GM20431 (cell line): ENCODE measurements around the gene USP31.

ENCODE experiments used
- in situ Hi-C: fragments of 300-500 bp; cut with MseI, MboI; formaldehyde crosslinking; loops from one replicate; pipeline ENCODE4 v1.15.0; 2020; ENCODE audit warnings: low sequenced_read_pairs; ENCODE audit not compliant: unreplicated experiment

USP31 gene

DNA sequence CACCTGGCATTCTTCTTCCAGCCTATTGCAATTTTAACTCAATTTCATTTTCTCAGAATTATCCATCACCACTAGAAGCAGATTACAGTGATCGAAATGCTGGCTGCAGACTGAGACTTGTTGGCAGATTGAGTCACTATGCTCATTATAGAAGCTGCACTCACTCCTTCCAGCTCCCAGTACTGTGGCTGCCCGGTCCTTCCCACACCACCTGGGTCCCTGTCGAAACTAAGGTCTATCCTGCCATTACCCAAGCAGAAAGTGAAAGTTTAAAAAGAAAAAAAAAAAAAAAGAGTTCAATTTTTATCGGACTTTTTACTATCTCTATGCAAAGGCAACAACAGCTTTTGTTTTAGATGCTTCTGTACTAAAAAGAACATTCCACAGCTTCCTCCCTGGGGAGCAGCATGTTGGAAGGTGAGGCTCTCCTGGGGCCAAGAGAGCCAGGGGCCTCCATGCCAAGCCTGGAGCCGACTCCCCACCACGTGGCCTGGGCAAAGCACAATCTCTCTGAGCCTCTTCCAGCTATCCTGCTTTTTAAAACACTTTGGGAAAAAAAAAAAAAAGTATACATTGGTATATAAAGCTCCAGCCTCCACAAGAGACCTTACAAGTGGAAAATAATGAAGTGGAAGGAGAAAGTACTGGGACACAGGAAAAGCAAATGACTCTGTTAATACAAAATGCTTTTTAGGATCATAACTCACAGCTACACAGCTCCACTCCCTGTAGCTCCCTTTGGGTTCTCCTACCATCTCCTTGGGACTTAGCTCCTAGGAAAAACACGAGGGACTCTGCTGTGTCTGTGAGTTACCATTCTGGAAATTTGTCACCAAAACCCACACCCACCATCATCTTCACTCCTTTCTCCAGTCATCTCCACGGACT is 77.8 kb downstream of the USP31 start:
- in situ Hi-C loops, result no loop called here

GRCh38 chr16:23069844-23070243 is 79.4 kb downstream of the USP31 start:
- in situ Hi-C loops, result no loop called here

- in situ Hi-C loops, result no loop called here
These were observed 81.0 kb downstream of the USP31 start for GRCh38 chr16:23068079-23068736.

DNA sequence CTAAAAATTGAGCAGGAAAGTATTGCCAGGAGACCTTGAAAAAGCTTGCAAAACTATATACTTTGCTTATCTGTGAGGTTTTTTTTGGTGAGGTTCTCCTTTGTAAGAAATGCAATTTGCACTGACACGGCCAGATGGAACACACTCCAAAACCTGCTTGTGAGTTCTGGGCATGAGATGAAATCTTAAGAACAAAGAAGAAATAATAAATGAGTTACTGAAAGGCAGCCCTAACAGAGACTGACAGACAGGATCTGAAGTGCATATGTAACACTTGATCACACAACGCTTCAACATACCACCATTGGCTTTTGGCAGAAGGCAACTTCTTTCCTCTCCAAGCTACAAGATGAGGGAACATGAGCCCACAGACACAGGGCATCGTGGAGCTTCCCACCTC is 82.6 kb downstream of the USP31 start:
- in situ Hi-C loops, result no loop called here

DNA sequence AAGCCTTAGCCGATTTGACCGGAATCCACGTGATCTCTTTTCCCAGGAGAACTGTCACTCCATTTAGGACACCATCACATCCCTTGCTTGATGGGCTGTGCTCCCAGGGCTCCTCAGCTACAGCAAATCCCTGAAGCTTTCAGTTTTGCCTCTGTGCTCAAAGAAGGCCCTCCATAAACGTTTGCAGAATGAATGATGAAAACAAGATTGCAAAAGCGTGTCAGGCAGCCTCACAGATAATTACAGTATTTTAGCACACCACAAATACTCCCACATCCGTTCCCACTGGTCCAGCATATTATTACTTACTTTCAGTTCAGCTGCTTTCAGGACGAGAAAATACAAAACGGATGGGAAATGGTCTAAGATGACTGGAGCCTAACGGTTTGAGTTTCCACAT is 84.6 kb downstream of the USP31 start:
- in situ Hi-C loops, result no loop called here

GRCh38 chr16:23062524-23062923 is 86.7 kb downstream of the USP31 start:
- in situ Hi-C loops, result no loop called here

DNA sequence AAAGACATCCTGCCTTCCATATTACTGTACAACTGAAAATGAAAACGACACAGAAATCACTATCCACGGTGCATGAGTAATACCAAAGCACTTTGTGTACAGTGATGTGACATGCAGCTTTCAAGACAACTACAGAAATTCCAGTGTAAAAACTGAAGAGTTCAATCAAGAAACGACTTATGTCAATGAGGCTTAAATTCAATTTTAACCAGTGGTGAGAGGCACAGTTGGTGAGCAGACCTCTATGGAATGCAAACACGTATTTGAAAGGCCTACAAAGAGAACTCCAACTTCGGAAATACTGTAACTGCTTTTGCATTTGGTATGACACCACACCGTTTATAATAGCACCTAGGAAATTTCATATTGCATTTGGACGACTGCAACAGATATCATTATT is 87.6 kb downstream of the USP31 start:
- in situ Hi-C loops, result no loop called here

DNA sequence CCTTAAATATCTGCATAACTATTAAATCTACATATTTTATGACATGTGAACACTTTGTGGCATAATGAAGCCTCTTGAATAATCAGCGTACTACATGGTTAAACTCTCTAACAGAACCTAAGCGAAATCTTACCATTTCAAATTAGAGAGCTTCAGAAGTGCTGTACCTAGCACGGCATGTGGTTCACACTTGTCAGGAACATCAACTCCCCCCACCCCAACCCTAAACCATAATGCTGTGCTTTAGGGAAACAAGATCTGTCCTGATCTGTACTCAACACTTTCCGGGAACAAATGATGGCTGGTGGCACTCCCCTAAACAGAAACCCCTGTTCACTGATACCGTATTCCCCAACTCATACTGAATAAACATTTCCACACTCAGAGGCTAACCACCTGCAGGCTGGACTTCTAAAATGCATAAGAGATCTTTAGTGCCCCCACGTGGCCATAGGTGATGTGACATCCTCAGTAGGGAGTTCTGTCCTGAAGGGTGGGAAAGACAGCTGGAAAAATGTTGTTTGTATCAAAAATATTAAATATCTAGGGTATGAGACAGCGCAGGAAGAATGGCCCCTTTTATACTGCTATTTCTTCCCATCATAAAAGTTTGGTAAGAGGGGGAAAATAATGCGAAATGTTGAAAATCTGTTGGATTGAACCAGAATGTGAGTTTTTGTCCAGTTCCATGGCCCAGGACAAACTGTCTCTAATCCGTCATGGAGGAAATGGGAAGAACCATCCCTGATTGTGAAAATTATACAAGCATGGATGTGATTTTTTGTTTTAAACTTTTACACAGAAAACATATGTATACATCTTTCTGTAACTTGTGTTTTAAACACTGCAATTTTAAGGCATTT is 88.6 kb downstream of the USP31 start:
- in situ Hi-C loops, result no loop called here

DNA sequence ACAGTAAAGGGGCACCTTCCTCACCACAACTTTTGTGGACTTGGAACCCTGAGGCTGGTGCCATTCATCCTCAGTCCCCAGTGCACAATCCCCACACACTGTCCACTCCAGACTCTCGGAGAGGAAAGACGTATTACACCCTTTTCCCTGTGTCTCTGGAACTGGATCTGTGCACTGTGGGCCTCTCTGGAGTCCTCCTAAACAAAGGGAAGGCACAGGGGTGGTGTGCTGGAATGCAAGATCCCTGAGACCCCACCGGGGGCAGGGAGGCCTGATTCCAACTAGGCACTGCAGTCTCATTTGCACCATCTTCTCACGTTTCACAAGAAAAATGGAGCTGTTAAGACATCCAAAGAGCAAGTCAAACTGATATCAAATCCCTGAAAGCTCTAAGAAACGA is 89.8 kb downstream of the USP31 start:
- in situ Hi-C loops, result no loop called here

DNA sequence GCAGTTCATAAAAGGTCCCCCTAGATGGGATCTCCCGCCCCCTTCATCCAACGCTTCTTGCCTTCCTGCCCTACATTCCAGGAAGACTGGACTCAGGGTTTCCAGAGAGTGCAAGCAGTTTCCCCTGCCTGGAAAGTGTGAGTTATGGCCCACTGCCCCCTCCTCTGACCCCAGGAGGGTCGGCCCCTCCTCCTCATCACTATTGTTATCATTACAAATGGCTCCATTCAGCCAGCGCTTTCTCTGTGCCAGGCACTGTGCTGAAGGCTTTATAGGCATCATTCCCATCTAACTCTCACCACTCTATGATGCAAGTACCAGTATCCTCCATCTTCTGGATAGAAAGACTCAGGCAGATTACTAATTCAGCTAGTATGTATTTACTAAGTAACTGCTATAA is 90.7 kb downstream of the USP31 start:
- in situ Hi-C loops, result no loop called here

DNA sequence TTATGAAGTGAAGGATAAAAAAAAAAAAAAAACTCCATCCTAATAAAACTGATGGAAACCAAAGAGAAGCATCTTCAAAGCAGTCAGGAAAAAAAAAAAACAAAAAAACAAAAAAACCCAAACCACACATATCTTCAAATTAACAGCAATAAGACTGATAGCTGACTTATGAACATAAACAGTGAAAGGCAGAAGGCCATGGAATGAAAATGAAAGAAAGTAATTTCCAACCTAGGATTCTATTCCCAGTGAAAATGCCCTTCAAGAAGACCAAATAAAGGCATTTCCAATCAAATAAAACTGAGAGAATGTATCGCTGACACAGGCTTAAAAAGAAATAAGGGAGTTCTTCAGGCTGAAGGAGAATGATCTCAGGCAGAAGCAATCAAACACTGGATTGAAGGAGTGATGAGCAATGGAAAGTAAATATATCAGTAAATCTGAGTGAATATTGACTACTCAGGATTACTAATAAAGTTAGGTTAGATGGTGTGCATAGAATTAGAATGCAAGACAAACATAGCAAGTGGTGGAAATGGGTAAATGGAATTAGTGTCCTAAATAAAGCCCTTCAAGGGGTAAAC is 92.1 kb downstream of the USP31 start:
- in situ Hi-C loops, result no loop called here

- in situ Hi-C loops, result no loop called here
These were observed 93.8 kb downstream of the USP31 start for GRCh38 chr16:23055481-23055880.

GRCh38 chr16:23052908-23053580 is 96.2 kb downstream of the USP31 start:
- in situ Hi-C loops, result no loop called here

GRCh38 chr16:23052221-23052620 is 97.0 kb downstream of the USP31 start:
- in situ Hi-C loops, result no loop called here

DNA sequence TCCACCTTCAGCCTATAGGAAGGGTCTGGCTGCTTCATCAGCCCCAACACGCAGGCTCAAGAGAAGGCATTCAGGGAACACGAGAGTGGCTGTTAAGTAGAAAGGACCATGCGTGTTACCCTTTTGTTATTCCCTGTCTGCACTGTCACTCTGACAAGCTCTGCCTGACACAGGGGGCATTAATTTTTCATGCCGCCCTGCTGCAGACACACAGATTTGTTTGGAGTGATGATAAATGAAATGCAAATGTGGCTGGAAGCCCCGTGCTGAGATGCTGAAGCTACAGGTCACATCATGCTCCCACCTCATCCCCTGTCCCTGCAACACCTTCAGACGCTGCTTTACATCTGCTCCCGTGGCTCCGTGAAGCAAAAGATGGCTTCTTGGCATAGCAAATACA is 97.7 kb downstream of the USP31 start:
- in situ Hi-C loops, result no loop called here

GRCh38 chr16:23048164-23048563 is 101.1 kb downstream of the USP31 start:
- in situ Hi-C loops, result no loop called here

- in situ Hi-C loops, result no loop called here
These were observed 104.2 kb downstream of the USP31 start for GRCh38 chr16:23045025-23045424.

GRCh38 chr16:23040246-23040645 is 109.0 kb downstream of the USP31 start:
- in situ Hi-C loops, result no loop called here

DNA sequence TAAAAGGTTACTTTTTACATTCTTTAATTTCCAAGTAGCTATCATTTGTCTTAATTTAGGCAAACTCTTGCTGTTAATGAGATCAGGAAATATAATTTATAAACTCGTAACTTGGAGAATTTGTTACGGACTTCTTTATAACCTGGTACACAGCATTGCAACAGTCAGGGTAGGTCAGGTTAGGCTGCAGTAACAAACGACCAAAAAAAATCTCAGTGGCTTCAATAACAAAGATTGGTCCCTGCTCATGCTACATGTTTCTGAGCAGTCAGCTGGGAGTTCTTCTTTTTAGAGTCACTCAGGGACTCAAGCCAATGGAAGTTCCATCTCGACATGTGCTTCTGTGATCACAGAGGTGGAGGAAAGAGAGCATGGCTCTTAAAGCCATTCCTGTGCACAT is 110.1 kb downstream of the USP31 start:
- in situ Hi-C loops, result no loop called here

- in situ Hi-C loops, result no loop called here
These were observed 114.0 kb downstream of the USP31 start for GRCh38 chr16:23035240-23035639.
